HG03342 (cell line): ENCODE data around the gene RNF4.
A peak's percentile ranks its signal among the peaks of the same experiment; 100 is the strongest.

Experiments used
- ATAC-seq: cut with Tn5 transposase; IDR thresholded peaks from one replicate; pipeline ENCODE4 v1.9.1; 2021; ENCODE audit warnings: mild to moderate bottlenecking, moderate library complexity; ENCODE audit not compliant: unreplicated experiment

RNF4 gene

DNA sequence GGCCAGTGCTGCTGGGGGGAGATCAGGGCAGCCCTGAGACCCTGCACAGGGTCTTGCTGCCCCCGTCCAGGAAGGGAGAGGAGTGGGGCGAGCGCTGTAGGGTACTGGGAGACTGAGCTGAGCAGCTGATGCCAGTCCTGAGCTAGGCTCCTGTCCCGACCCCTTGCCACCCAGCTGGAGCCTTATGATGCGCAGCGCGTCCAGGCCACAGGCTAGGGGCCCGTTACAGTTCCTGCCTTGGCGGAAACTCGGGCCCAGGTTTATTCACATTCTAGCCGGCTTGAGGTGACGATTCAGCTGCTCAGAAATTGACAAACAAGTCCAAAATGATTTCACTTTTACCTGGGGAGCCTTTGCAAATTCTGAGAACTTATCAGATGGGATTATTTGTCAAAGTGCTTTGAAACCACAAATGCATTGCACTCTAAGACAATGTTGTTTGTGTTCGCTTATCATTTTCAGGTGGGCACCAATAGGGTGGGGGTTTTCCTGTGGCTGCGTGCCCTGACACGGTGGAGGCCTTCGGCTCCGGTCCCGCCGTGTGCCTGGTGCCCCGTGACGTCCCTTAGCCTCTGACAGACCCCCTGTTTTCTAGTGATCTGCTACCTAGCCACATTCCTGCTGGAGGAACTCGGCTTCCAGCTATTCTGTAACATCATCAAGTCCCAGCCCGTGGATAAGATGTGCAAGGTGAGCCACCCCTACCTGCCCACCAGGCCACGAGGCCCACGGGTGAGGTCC is 31.3 kb upstream of the RNF4 start:
- ATAC-seq: no peak

DNA sequence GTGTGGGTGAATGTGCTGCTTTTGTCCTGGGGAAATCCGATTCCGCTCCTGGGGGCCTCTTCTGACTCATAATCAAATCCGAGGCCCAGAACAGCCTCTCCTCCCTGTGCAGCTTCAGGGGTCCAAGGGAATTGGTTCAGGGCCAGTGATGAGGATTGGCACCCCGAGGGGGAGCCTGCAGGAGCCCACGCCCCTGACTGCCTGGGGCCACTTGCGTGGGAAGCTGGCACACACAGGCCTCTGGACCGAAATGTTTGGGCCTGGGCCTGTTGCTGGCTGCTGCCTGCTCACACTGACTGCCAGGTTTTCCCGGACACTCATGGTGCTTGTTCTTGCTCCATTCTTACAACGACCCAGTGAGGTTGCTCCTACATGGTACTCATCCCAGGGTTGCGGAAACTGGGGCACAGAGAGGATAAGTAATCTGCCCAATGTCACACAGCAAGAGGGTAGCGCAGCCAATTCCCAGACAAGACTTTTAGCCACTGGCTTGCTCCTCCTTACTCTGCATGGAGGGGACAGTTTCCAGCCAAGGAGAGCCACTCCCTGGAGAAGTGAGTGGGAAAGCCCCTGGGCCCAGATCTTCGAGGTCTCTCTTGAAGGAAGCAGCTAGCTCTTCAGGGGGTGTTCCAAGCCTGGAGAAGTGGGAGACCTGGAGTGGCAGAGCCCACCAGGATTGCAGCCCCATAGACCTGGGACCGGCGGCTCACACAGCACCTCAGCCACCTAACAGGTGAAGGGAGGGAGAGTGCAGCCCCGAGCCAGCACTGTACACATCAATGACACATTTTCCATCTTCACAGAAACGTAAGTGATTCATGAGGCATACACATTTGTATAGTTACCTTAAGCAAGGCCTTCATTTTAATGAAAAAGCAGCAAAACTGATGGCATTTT is 29.8 kb upstream of the RNF4 start:
- no peak for ATAC-seq

DNA sequence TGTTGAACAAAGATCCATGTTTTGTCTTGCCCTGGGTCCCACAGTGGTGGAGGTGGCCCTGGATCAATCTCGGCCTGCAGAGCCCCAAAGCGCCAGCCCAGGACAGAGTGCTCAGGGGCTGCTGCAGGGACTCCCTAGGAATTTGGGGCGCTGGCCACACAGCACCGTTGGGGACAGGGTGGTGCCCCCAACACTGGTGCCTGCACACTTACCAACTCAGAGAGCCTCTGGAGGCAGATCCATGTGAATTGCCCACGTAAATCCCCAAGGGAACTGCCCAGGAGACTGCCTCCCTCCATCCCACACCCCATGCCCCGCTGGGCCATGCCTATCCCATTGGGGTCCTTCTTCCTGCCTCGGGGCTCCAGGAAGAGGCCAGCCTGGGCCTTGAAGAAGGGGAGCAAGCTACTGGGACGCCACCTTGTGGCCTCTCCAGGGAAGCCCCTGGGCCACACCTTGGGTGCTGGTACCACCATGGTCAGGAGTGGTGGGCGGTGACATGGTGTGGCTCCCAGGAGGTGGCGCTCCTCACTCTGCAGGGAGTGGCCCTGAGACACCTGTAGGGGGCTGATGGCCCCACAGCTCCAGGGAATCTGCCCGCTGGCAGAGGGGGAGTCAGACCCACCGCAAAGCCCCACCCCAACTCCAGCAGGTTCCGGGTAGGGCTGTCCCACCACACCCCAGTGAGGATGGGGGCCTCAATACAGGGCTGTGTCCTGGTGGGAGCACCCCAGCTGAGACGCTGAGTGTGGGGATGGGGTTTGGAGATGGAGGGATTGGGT is 27.3 kb upstream of the RNF4 start:
- peak; percentile 94 for ATAC-seq

DNA sequence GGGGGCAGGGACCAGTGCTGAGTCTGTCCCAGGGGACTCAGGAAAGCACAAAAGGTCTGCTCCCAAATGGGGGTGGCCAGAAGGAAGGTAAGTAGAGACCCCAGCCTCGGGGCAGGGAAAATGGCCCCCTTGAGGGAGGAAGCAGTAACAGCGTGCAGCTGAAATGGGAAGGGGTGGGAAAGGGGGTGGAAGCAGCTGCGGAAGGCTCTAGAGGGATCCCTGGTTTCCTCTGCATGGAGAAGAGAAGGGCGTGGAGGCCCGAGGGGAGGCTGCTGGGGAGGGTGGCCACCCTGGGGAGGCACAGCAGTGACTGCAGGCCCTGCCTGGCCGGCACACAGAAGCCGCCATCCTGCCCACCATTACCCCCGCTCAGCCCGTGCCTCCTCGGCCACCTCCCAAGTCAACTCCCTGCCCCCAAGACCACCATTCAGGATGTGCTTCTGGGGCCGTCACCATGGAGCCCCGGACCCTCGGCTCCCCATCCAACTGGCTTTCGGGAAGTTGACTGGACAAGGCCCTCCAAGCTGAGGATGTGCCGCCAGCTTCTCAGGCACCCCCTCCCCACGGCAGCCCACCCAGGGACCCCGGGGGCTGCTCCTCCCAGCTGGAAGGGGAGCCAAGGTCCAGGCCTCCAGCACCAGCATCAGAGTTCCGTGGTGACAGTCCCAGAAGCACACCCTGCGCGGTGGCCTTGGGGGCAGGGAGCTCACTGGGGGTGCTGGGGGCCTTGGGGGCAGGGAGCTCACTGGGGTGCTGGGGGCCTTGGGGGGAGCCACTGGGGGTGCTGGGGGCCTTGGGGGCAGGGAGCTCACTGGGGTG is 26.5 kb upstream of the RNF4 start:
- ATAC-seq: no peak

DNA sequence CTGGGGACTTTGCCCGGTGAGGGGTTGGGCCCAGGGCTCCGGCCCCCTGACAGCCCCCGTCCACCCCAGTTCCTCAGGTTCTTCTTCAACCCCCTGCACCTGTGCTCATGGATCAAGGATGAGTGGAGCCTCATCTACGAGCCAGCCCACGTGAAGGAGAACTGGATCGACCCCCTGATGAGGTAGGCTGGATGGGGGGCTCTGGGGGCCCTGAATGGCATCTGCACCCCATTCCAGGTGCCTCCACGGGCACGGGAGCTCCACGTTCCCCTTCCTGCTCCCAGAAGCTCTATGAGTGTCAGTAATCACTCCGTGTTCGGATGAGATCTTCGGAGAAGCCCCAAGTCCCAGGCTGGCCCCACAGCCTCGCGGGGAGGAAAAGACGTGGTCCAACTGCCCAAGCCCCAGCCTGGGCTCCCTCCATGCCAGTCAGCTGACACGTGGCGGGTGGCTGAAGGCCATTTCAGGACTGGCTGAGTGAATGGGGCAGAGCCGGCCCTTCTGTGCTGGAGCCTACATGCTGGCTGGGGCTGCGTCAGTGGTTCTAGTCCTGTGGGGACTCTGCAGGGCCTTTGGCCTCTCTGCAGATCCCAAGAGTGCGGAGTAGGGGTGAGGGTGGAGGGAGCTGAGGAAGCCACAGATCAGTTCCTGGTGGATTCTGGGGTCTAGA is 25.7 kb upstream of the RNF4 start:
- no peak for ATAC-seq

DNA sequence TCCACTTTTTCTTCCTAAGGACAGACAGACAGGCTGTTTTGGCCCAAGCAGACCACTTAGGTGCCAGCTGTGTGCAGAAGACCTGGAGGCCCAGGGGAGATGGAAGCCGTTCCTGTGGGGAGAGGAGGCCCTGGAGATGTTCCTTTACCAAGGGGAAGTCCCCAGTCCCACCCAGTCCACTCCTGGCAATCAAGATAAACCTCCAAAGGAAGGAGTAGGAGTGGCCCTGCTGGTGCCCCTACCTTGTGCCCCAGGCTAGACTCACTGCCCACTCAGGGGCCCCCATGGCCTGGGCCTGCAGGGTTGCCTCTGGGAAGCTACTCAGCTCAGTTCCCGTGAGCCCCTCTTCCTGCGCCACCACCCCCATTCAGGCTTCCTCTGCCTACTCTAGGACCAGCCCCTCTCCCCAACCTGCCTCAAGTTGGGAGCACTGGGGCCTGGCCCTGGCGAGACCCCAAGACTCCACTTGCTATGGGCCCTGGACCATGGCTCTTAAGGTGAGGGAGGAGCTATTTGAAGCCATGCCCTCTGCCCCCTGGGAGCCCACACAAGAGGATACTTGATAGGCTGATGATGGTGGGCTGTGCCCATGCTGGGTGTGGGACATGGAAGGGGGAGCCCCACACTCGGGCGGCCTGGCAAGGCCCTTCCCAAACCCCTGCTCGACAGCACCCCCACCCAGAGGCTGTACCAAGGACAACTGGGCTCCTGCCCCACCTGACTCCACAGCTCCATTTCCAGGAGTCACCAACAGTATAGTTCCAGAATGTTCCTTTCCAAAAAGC is 24.8 kb upstream of the RNF4 start:
- no peak for ATAC-seq

DNA sequence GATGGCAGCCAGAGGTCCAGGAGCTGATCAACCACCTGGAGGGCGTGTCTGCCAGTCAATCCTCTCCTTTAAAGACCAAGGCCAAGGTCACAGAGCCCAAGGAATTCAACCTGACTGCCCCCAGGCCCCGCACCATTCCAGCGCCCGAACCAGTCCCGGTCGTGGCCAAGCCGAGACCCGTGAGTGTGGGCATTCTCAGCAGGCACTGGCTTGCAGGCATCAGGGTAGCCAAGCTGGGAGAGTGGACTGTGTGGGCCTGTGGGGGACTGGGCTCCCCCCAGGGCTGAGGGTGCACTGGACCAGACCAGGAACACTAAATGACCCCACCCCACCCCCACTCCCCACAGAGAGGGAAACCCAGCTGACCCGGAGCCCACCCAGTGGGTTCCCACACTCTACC is 23.8 kb upstream of the RNF4 start:
- no peak for ATAC-seq

DNA sequence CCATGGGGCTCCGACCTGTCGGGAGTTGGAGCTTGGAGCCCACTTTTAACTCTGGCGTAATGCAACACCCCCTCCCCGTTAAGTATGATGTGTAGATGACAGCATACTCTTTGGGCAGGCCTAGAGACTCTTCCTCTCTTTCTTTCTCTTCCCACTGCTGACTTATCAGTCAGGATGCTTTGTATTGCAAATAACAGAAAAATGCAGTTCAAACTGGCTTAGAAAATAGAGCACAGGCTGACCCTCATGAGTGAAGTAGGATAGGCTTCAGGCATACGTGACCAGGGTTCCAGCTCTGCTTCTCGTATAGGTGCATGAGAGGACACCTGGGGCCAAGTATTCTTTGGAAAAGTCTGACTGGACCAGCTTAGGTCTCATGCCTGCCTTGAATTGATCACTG is 23.3 kb upstream of the RNF4 start:
- ATAC-seq: no peak

DNA sequence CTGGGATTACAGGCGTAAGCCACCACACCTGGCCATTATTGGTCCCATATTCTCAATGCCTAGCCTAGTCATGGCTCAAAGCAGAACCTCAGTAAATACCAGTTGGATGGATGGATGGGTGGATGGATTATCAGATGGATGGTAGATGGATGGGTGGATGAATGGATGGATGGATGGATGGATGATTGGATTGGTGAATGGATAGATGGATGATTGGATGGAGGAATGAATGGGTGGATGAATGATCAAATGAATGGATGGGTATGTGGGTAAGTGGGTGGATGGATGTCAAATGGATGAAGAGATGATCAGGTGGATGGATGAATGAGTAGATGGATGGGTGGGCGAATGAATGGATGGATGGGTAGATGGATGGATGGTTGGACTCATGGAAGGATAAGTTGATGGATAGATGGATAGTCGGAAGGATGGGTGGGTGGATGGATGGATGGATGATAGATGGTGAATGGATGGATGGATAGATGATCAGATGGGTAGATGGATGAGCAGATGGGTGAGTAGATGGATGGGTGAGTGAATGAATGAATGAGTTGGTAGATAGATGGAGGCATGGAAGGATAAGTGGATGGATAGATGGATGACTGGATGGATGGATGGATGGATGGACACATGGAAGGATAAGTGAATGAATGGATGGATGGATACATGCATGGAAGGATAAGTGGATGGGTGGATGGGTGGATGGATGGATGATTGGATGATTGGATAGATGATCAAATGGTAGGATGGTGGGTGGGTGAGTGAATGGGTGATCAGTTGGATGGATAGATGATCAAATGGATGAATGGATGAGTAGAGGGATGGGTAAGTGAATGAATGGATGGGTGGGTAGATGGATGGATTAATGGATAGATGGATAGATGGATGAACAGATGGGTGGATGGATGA is 22.0 kb upstream of the RNF4 start:
- no peak for ATAC-seq

DNA sequence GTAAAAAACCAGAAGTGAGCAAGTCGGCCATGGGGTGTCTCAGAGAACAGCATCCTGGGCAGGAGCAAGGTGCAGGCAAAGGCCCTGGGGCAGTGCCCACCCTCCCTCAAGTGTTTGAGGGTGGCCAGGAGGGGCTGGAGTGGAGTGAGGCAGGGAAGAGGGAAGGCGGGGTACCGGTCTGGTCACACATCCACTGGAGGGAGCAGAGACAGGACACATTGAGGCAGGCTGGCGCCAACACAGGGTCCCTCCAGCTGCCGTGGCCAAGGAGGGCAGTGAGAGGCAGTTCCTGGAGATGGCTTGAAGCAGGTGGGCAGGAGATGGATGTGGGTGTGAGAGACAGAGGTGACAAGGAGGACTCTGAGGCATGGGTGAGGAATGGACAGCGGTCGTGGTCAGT is 20.3 kb upstream of the RNF4 start:
- ATAC-seq: no peak

DNA sequence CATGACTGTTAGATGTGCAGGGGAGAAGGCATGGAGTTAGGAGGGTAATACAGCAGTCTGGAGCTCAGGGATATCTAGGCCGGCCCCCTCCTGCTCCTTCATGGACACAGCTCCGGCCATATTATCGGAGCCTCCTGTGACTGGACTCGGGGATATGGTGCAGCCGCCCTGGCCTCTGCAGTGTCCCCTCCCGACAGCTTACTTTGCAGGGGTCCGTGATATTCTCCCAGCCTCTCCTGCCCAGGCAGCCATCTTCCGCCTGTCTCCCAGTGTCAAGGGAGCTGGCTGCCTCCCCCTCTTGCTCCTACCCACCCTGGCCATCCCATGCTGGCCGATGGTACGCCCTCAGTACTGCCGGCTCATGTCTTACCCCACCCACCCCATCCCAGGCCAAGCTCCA is 19.9 kb upstream of the RNF4 start:
- ATAC-seq: no peak

DNA sequence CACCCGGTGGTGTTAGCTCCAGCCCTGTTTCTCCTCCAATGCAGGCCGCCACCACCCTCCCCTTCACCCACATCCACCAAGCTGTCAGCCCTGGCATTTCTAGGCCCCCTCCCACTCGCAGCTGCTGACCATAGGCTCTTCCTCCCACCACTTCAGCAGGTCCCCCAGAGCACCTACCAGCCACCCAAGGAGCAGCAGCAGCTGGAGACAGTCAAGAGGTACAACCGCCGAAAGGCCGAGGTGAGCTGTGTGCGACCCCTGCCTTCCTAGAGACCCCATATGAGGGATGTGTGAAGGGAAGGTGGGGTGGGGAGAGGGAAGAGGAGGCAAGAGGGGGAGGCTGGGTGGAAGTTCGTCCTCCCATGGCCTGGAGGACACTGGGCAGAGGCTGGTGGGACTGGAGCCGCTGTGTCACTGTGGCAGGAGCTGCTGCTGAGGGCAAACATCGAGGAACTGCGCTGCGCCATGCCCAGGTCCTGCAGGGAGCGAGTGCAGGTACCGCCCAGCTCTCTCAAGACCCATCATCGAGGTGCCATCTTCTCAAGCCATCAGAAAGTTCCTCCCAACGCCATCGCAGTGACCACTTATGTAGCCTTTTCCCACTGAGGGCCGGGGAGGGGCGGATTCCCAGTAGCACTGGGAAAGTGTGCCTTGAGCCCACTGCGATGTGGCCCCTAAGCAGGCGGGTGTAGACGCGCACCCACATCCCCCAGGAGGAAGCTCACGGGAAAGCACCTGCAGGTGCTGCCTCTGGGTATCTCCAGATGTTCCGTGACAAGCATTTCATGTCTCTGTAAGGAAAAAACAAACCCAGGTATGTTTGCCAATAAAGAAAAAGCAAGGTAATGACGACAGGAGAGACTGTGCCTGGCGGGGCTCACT is 19.2 kb upstream of the RNF4 start:
- ATAC-seq: no peak

DNA sequence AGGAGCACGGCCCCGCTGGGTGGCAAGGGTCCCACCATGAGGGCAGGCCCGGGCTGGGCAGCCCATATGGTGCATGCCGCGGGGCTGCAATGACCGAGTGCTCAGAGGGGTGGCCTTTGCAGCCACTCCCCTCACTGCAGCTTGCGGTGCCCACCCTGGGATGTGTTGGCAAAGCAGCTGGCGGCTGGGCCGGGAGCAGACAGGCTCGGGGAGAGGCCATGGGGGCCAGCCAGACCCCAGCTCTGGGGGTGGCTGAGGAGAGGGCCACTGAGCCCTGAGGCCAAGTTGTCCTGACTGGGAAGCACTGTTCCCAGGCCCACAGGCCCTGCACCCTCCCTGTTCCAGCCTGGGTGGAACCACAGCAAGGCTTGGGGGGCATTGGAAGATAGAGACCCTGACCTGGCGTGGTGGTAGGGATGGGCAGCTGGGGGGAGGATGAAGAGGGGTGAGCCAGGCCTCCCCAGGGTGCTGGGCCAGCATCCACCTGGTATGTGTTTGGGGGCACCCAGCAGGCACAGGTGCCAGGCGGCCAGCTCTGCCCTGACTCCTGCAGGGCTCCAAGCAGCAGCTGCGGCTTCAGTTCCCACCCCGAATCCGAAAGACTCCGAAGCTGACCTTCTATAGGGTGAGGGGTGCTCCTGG is 18.4 kb upstream of the RNF4 start:
- no peak for ATAC-seq

DNA sequence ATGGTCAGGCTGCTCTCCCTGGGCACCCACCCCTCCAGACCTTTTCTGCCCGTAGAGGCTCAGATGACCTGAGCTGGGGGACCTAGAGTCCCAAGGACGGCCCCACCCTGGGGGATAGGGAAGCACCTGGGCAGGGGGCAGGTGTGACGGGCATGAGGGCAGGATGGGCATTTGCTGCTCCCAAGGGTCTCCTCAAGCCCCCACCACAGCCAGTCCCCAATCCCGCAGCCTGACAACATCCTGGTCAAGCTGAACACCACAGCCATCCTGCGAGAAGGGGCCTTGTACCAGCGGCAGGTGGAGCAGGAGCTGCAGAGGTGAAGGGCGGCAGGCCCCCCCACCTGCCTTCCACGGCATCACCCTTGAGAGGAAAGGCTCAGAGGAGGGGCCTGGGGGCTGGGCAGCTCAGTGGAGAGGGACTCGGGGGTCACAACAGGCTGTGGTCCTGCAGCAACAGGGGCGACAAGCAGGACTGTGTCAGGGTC is 17.8 kb upstream of the RNF4 start:
- ATAC-seq: no peak

DNA sequence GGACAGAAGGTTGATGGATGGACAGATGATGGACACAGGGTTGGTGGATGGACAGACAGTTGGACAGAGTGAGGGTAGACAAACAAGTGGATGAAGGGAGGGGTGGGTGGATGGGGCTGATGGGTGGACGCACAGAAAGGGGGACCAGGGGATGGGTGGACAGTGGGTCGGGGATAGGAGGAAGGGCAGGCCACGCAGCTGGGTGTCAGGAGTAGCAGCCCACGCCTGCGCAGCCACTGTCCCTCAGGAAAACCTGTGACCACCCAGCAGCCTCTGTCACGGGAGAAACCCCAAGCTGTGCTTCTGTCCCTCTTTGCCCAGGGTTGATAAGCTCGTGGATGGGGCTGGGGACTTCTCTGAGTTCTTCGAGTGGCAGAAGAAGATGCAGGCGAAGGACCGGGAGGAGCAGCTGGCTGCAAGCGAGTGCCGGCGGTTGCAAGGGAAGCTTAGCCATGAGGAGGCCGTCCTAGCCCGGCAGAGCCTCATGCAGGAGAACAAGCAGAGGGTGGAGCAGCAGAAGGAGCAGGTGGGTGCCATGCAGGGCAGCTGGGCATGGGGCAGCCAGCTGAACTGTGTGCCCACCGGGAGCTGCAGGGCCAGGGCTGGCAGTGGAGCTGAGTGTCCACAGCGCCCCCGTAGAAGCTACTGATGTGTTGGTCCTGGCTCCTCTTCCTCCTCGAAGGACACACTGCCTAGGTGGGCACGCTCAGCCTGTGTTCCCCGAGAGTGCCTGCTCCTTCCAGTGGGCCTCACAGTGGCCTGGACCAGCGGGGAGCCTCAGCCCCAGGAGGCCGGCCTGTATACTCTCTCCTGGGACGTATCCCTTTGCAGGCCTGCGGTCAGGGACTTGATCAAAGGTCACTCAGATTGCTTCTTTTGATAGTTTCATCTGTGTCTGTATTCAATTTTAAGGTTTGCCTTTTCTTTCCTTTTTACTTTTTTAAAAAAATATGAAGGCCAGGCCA is 16.8 kb upstream of the RNF4 start:
- ATAC-seq: no peak
